Esophagus muscularis mucosa (tissue), 4 donors: ENCODE measurements around the gene SLC6A3. TPM values are rescaled to one million over a fixed set of nuclear protein-coding genes. Genes with fewer than 3 reads are reported as not detected.

Experiments
- DNase-seq: peaks from one replicate; pipeline ENCODE4 v3.0.0-alpha.2; 2017; ENCODE audit errors: extremely low spot score
- H3K27ac ChIP-seq, 4 donors: fragments of 200-600 bp; sonication (generic); replicated peaks in 1 of 4; 1 replicate in 3 of 4; 2 replicates in 1 of 4; pipeline ENCODE4 v1.5.1; 2016 to 2019; ENCODE audit warnings: mild to moderate bottlenecking in 1 of 4
- H3K27me3 ChIP-seq, 4 donors: fragments of 200-600 bp; sonication (generic); one replicate each; pipeline versions ENCODE4 v1.5.1 to v1.6.0; 2016 to 2019
- H3K36me3 ChIP-seq, 4 donors: fragments of 200-600 bp; sonication (generic); one replicate each; pipeline ENCODE4 v1.5.1; 2016 to 2019
- H3K4me1 ChIP-seq, 4 donors: fragments of 200-600 bp; sonication (generic); one replicate each; pipeline ENCODE4 v1.5.1; 2016 to 2019
- H3K4me3 ChIP-seq, 4 donors: fragments of 200-600 bp; sonication (generic); 1 replicate in 2 of 4; 2 replicates in 2 of 4; pipeline ENCODE4 v1.5.1; 2016 to 2019; ENCODE audit warnings: mild to moderate bottlenecking in 4 of 4, moderate library complexity in 1 of 4
- H3K9me3 ChIP-seq, 4 donors: fragments of 200-600 bp; sonication (generic); 1 replicate in 3 of 4; 2 replicates in 1 of 4; pipeline ENCODE4 v1.5.1; 2016 to 2019
- EP300 ChIP-seq: sonication (generic); formaldehyde crosslinking; IDR thresholded peaks from one replicate; pipeline ENCODE4 v1.6.1; 2017; ENCODE audit warnings: antibody characterized with exemption
- POLR2A ChIP-seq: fragments of 450-650 bp; IDR thresholded peaks from one replicate; pipeline ENCODE4 v1.6.1; 2017; ENCODE audit warnings: antibody characterized with exemption, moderate library complexity, mild to moderate bottlenecking, low read depth
- POLR2AphosphoS5 ChIP-seq, 2 donors: sonication (generic); formaldehyde crosslinking; IDR thresholded peaks; one replicate each; pipeline ENCODE4 v1.6.1; 2017; ENCODE audit warnings: antibody characterized with exemption in 2 of 2
- WGBS: methylation state at CpG from one replicate; pipeline ENCODE4 v1.1.5; 2018; 5-methylcytosine and 5-hydroxymethylcytosine counted together
- intact Hi-C: fragments of 100-400 bp; cut with DNase I; formaldehyde crosslinking; loops from one replicate; pipeline ENCODE4 v1.15.1; 2023
- total RNA-seq, 4 donors: library from RNA; depleted of rRNA; stranded (reverse); fragments of >200 nt; gene quantifications; one replicate each; pipeline versions ENCODE4 v1.1.0 to v1.2.1, GENCODE V29; 2016
- TF ChIP-seq, protein P1 (sequence below), 3 experiments: fragments of 200-600 bp in 2 of 3; fragments of 450-650 bp in 1 of 3; sonication (generic) in 2 of 3; IDR thresholded peaks; one replicate each; pipeline ENCODE4 v1.5.1; 2017 to 2019; ENCODE audit warnings: antibody characterized with exemption in 3 of 3, mild to moderate bottlenecking in 2 of 3, moderate library complexity in 1 of 3

Gene SLC6A3
- total RNA-seq, 4 donors from 2014 or later = 0.06 TPM; not detected in 3

DNA sequence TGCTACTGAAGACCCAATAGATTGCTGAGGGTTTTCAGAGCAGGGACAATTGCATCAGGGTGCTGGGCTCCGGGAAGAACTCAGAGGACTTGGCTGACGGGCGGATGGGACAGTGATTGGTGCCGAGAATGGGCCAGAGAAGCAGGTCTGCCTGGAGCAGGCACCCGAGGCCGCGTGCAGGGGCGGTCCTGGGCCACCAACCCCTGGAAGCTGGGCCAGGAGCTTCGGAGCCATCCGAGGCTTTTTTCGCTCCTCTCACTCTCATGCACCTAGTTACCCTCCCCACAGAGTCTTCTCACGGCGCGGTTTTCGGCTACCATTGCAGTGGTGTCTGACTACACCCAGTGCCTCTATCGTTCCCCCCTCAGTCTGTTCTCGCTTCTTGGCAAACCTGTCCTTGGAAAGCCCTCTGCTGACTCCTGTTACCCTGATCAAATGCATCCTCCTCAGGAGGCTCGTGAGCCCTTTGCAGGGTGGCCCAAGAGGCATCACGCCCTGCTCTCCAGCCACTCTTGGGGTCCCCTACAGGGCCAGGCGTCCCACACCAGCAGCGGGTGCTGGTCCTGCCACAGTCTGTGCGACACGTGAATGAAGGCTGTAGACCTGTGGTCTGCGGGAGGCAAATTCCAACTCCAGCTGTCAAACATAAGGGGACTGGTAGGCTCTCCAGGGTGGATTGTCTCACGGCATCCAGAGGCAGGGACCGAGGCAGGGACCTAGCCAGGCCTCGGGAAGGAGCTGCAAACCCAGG is 99.2 kb downstream of the SLC6A3 start:
- intact Hi-C loops = loop anchor here (10.0 kb wide), 2 partner anchors 299 to 459 kb away; partner anchors contain the start of gene NDUFS6
- Histone ChIP-seq H3K36me3 (peaks cover 16 to 25% (median 21%) of the 10 kb centered on the region in 4 donors), H3K27me3 (no peaks in the 10 kb centered on the region), H3K4me3 (peak overlapping the region; percentile 80 to 95 (median 92)), H3K9me3 (no peaks in the 10 kb centered on the region), H3K4me1 (peaks cover 18 to 36% (median 30%) of the 10 kb centered on the region in 4 donors), H3K27ac (peak overlapping the region in 3 of 4 donors; percentile 83 to 92 (median 92))
- TF ChIP-seq POLR2AphosphoS5 (IDR thresholded peaks at IDR 0.05) (no peak), EP300 (no peak), POLR2A (no peak)
- TF ChIP-seq, protein P1, sequence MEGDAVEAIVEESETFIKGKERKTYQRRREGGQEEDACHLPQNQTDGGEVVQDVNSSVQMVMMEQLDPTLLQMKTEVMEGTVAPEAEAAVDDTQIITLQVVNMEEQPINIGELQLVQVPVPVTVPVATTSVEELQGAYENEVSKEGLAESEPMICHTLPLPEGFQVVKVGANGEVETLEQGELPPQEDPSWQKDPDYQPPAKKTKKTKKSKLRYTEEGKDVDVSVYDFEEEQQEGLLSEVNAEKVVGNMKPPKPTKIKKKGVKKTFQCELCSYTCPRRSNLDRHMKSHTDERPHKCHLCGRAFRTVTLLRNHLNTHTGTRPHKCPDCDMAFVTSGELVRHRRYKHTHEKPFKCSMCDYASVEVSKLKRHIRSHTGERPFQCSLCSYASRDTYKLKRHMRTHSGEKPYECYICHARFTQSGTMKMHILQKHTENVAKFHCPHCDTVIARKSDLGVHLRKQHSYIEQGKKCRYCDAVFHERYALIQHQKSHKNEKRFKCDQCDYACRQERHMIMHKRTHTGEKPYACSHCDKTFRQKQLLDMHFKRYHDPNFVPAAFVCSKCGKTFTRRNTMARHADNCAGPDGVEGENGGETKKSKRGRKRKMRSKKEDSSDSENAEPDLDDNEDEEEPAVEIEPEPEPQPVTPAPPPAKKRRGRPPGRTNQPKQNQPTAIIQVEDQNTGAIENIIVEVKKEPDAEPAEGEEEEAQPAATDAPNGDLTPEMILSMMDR (IDR thresholded peaks at IDR 0.05) = no peak
- 78% methylated on average over 27 of the region's 27 CpGs for whole genome bisulfite sequencing
- DNase-seq = no peak

DNA sequence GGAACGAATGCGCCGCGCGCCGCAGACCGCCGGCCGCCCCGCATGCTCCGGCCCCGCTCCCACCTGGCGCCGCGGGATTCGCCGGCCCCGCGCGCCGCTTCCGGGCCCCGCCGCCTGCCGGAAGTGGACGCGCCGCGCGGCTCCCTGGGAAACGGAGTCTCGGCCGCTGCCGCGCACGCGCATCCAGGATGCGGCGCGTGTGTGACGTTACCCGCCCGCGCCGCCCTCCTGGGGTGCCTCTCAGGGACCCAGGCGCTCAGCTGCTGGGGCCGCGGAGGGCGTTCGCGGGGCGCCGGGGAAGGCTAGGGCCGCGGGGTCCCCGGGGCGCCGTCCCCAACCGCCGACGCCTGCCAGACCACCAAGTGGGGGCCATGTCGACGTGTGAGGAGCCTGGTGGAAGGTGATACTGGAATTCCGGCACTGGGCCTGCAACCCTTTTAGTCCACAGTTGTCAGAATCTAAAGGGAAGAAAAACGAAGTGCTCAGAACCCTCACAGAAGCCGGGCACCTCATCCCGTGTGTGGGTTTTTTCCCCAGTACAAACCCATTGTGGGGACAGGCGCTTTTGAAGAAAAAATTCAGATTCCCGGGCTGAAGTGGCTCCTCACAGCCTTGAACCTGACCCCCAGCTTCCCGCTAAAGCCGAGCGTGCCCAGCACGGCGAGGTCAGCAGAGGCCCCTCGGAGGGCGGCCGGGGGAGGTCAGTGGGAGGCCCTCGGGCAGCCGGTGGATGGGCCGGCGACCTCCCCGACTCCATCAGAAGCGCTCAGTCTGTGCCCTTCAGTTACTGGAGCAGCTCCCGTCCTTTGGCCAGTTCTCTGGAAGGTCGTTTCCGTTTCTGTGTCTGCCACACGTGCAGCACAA is 100.0 kb downstream of the SLC6A3 start, which contains the start of gene CLPTM1L:
CLPTM1L (minus strand) TSS at position 125 of the 864 bp plus-strand sequence. CDS start 258 bp downstream, outside the sequence.
- WGBS = 0% methylated on average over 23 of the region's 87 CpGs
- TF ChIP-seq POLR2A (peak; percentile 82), POLR2AphosphoS5 (IDR thresholded peaks at IDR 0.05) (peak; percentile 90 to 91), EP300 (no peak)
- TF ChIP-seq, protein P1 (IDR thresholded peaks at IDR 0.05) = peak in 1 of 3 experiments; percentile 45
- intact Hi-C loops = loop anchor here (10.0 kb wide), 2 partner anchors 300 to 460 kb away; partner anchors contain the start of gene NDUFS6

DNA sequence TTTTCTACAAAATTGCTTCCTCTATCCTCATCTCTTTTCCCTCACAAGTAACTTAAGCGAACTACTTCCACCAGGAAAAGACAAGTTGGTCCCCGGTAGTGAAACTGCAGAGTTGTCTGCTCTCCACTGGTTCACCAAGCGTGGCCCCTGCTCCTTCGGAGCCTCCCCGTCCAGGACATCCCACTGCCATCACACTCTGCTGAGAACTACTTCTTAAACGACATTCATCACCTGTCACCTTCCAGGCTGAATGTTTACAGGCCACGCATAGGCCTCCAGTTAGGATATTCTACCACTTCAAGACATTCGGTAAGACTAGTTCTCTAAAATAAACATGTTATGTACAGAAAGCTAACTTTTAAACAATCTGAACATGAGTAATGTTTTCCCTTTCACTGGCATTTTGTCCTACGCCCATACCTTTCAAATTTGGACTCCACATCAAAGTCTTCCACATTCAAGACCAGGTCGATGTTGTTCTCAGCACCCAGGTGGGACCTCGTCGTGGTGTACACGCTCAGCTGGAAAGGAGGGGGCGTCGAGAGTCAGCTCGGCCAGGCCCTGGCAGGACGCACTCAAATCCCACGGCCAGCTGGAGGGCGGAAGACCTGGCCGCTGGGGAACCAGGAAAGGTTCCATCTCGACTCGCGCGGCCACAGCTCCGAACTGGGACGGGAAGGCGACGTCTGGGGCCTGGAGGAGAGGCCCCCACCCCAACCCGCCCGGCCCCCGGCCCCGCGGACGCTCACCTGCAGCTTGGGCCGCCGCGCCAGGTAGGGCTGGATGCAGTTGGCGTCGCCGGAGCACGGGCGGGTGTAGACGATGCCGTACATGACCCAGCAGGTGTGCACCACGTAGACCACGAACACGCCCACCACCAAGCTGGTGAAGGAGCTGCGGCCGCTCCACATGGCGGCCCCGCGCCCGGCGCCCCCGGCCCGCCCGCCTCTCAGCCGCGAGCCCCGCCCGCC is 101.0 kb downstream of the SLC6A3 start:
- intact Hi-C loops = loop anchor here (10.0 kb wide), 2 partner anchors 301 to 461 kb away; partner anchors contain the start of gene NDUFS6
- Histone ChIP-seq H3K27ac (peak overlapping the region in 3 of 4 donors; percentile 43 to 92 (median 60)), H3K27me3 (no peaks in the 10 kb centered on the region), H3K4me1 (peaks cover 18 to 36% (median 30%) of the 10 kb centered on the region in 4 donors), H3K36me3 (peaks cover 32 to 43% (median 35%) of the 10 kb centered on the region in 4 donors), H3K4me3 (peak overlapping the region; percentile 80 to 95 (median 92)), H3K9me3 (no peaks in the 10 kb centered on the region)
- WGBS = 10% methylated on average over 33 of the region's 61 CpGs
- TF ChIP-seq POLR2A = no peak
- TF ChIP-seq POLR2AphosphoS5 (IDR thresholded peaks at IDR 0.05) = no peak
- TF ChIP-seq, protein P1 (IDR thresholded peaks at IDR 0.05) = no peak
- TF ChIP-seq EP300 = no peak
- DNase-seq = no peak

More for the DNA sequence above, 100.0 kb downstream of the SLC6A3 start, which contains the start of gene CLPTM1L:
- H3K36me3 ChIP-seq = peaks cover 24 to 33% (median 29%) of the 10 kb centered on the region in 4 donors
- no peaks in the 10 kb centered on the region for H3K27me3 ChIP-seq
- peak within 1 kb of the TSS; percentile 83 to 92 (median 90) for H3K27ac ChIP-seq
- peaks cover 18 to 36% (median 30%) of the 10 kb centered on the region in 4 donors for H3K4me1 ChIP-seq
- peak within 1 kb of the TSS; percentile 80 to 95 (median 92) for H3K4me3 ChIP-seq
- DNase-seq = peak; percentile 95
- H3K9me3 ChIP-seq = no peaks in the 10 kb centered on the region

DNA sequence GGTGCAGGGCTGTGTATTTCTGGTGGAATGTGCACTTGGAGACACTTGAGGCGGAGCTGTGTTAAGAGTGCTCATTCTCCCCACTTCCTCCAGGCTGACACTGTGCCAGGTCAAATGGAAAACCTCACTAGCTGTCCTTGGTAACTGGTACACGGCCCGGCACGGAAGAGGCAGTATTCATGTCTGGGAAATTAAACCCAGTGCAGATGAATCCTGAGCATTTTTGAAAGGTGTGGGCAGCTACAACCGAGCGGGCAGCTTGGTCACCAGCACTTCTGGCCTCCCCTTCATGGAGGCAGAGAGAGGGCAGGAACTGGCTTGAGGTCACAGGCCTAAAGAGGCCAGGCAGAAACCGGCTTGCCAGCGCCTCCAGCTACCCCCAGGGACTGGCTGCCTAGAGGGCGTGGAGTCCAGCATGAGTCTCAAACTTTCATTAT is 101.9 kb downstream of the SLC6A3 start:
- no peaks in the 10 kb centered on the region for H3K27me3 ChIP-seq
- no peak overlapping the region for H3K27ac ChIP-seq
- no peak for DNase-seq
- TF ChIP-seq POLR2AphosphoS5 (IDR thresholded peaks at IDR 0.05) (no peak), POLR2A (no peak), EP300 (no peak)
- TF ChIP-seq, protein P1 (IDR thresholded peaks at IDR 0.05) = no peak
- peaks cover 39 to 52% (median 44%) of the 10 kb centered on the region in 4 donors for H3K36me3 ChIP-seq
- no peaks in the 10 kb centered on the region for H3K9me3 ChIP-seq
- 80% methylated on average over 7 of the region's 9 CpGs for WGBS
- peaks cover 18 to 36% (median 30%) of the 10 kb centered on the region in 4 donors for H3K4me1 ChIP-seq
- intact Hi-C loops = loop anchor here (10.0 kb wide), 2 partner anchors 301 to 461 kb away; partner anchors contain the start of gene NDUFS6
- H3K4me3 ChIP-seq = peak overlapping the region; percentile 80 to 95 (median 92)
